DND-41 (cell line): ENCODE data around the gene CD72.

Source experiments
- ATAC-seq: fragments of 200-7000 bp; cut with Tn5 transposase; 3 replicates; pipeline ENCODE4 v1.9.1; 2021; ENCODE audit warnings: low read depth; ENCODE audit not compliant: insufficient read depth
- DNase-seq: peaks from one replicate; pipeline ENCODE4 v3.0.0-alpha.2; 2020
- H2AFZ ChIP-seq: 2 replicates; pipeline ENCODE4 v1.6.0; 2012; ENCODE audit warnings: low read depth, low read length
- H3K27ac ChIP-seq: 2 replicates; pipeline ENCODE4 v1.5.1; 2012; ENCODE audit warnings: low read length, inconsistent platforms
- H3K27me3 ChIP-seq: fragments of 200-600 bp; sonication (generic); 2 replicates; pipeline ENCODE4 v1.6.0; 2012; ENCODE audit warnings: low read length, mild to moderate bottlenecking, inconsistent platforms; ENCODE audit not compliant: insufficient read depth, poor library complexity
- H3K36me3 ChIP-seq: 2 replicates; pipeline ENCODE4 v1.5.1; 2012; ENCODE audit warnings: low read length, inconsistent platforms; ENCODE audit not compliant: insufficient read depth
- H3K4me1 ChIP-seq: 2 replicates; pipeline ENCODE4 v1.5.1; 2012; ENCODE audit warnings: mild to moderate bottlenecking, low read length; ENCODE audit not compliant: insufficient read depth
- H3K4me2 ChIP-seq: 2 replicates; pipeline ENCODE4 v1.6.0; 2012; ENCODE audit warnings: mild to moderate bottlenecking, moderate library complexity, low read length, inconsistent platforms; ENCODE audit not compliant: insufficient read depth
- H3K4me3 ChIP-seq, 2 experiments: fragments of 200-600 bp in 1 of 2; shearing (Covaris generic) in 1 of 2; 2 replicates each; pipeline ENCODE4 v1.5.1; 2012 to 2016; ENCODE audit warnings: inconsistent platforms in 2 of 2, low read length in 2 of 2, mild to moderate bottlenecking in 2 of 2, low read depth in 1 of 2, moderate library complexity in 1 of 2
- H3K79me2 ChIP-seq: 2 replicates; pipeline ENCODE4 v1.6.0; 2012; ENCODE audit warnings: low read length, inconsistent platforms; ENCODE audit not compliant: insufficient read depth
- H3K9ac ChIP-seq: 2 replicates; pipeline ENCODE4 v1.6.0; 2012; ENCODE audit warnings: low read depth, mild to moderate bottlenecking, inconsistent platforms, low read length, moderate library complexity
- H3K9me3 ChIP-seq: 2 replicates; pipeline ENCODE4 v1.5.1; 2012; ENCODE audit warnings: low read length, moderate library complexity, mild to moderate bottlenecking, inconsistent platforms; ENCODE audit not compliant: insufficient read depth, severe bottlenecking
- H4K20me1 ChIP-seq: 2 replicates; pipeline ENCODE4 v1.6.0; 2012; ENCODE audit warnings: low read length; ENCODE audit not compliant: insufficient read depth
- CTCF ChIP-seq: IDR thresholded peaks from 2 replicates; pipeline ENCODE4 v1.5.1; 2012; ENCODE audit warnings: borderline replicate concordance, low read length, moderate library complexity, mild to moderate bottlenecking; ENCODE audit not compliant: poor library complexity, severe bottlenecking; ENCODE audit errors: extremely low read depth
- EZH2 ChIP-seq: IDR thresholded peaks from 3 replicates; pipeline ENCODE4 v1.6.1; 2012; ENCODE audit warnings: borderline replicate concordance, low read depth, mild to moderate bottlenecking, moderate library complexity, low read length, inconsistent platforms; ENCODE audit not compliant: severe bottlenecking

CD72 gene, protein sequence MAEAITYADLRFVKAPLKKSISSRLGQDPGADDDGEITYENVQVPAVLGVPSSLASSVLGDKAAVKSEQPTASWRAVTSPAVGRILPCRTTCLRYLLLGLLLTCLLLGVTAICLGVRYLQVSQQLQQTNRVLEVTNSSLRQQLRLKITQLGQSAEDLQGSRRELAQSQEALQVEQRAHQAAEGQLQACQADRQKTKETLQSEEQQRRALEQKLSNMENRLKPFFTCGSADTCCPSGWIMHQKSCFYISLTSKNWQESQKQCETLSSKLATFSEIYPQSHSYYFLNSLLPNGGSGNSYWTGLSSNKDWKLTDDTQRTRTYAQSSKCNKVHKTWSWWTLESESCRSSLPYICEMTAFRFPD

GRCh38 chr9:35618325-35618727 is at the start of gene CD72:
Gene CD72, minus strand, starts transcription at chr9:35618413. Its CDS starts 110 bp downstream, at chr9:35618303.
- H3K4me1 ChIP-seq = peaks cover 78% of the 10 kb centered on the region
- no peak for ATAC-seq

GRCh38 chr9:35667939-35668338 is 49.7 kb upstream of the CD72 start:
- DNase-seq (no peak), ATAC-seq (no peak)
- H3K36me3 ChIP-seq = peaks cover 6% of the 10 kb centered on the region
- no peak overlapping the region for H3K4me3 ChIP-seq
- no peaks in the 10 kb centered on the region for H3K27me3 ChIP-seq
- no peak for TF ChIP-seq EZH2
- TF ChIP-seq CTCF = no peak
- H4K20me1 ChIP-seq = no peaks in the 10 kb centered on the region
- H3K9me3 ChIP-seq = no peaks in the 10 kb centered on the region
- H3K27ac ChIP-seq = no peak overlapping the region
- no peak overlapping the region for H3K4me2 ChIP-seq
- H2AFZ ChIP-seq = no peak overlapping the region
- H3K79me2 ChIP-seq = peaks cover 17% of the 10 kb centered on the region
- peaks cover 43% of the 10 kb centered on the region for H3K4me1 ChIP-seq
- no peak overlapping the region for H3K9ac ChIP-seq

More at GRCh38 chr9:35618325-35618727, at the start of gene CD72:
- no peaks in the 10 kb centered on the region for H3K9me3 ChIP-seq
- H3K9ac ChIP-seq = peak within 1 kb of the TSS; percentile 70
- TF ChIP-seq EZH2 (no peak), CTCF (no peak)
- no peaks in the 10 kb centered on the region for H4K20me1 ChIP-seq
- H3K27ac ChIP-seq = peak within 1 kb of the TSS; percentile 99
- peaks cover 19% of the 10 kb centered on the region for H3K79me2 ChIP-seq
- H3K27me3 ChIP-seq = no peaks in the 10 kb centered on the region
- DNase-seq = no peak
- peaks cover 5% of the 10 kb centered on the region; the same call in 1 of the 2 replicates for H3K36me3 ChIP-seq
- H3K4me2 ChIP-seq = peak within 1 kb of the TSS; percentile 71
- H3K4me3 ChIP-seq = peak within 1 kb of the TSS in 1 of 2 experiments; percentile 54; a peak in 2 of 4 replicates
- H2AFZ ChIP-seq = peak within 1 kb of the TSS; percentile 29; the same call in 1 of the 2 replicates

- Histone ChIP-seq H3K4me3 (peak overlapping the region in 1 of 2 experiments; percentile 78; a peak in 2 of 4 replicates), H3K27ac (peak overlapping the region; percentile 97), H2AFZ (peak overlapping the region; percentile 15), H3K36me3 (peaks cover 19% of the 10 kb centered on the region), H3K27me3 (no peaks in the 10 kb centered on the region), H3K4me2 (peak overlapping the region; percentile 78), H3K9ac (peak overlapping the region; percentile 78), H3K4me1 (peaks cover 57% of the 10 kb centered on the region), H3K9me3 (no peaks in the 10 kb centered on the region), H3K79me2 (peaks cover 25% of the 10 kb centered on the region), H4K20me1 (no peaks in the 10 kb centered on the region)
- ATAC-seq (no peak), DNase-seq (peak; percentile 26)
- TF ChIP-seq CTCF = no peak
- TF ChIP-seq EZH2 = no peak
Observed at GRCh38 chr9:35666549-35666948, 48.3 kb upstream of the CD72 start.
